ENCODE results near the gene TMPRSS11D.

DNA sequence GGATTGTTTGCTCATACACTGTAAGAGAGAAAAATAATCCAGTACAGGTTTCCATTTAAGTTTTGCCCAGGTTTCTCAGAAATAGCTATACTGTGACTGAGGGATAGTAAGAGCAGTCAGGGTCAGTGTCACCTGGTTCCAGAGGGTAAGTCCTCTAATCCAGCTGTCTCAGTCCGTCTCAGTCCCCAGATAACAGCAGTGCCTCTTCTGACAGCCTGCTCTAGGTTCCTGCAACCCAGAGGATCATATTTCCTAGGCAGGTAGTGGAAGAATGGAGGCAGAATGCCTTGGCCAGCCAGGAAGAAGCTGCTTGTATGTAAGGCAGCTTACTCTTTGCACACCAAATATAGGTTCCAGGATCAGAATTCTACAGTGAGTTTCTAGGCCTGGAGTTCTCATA is 107.1 kb downstream of the TMPRSS11D start:
- TF ChIP-seq, protein P1, sequence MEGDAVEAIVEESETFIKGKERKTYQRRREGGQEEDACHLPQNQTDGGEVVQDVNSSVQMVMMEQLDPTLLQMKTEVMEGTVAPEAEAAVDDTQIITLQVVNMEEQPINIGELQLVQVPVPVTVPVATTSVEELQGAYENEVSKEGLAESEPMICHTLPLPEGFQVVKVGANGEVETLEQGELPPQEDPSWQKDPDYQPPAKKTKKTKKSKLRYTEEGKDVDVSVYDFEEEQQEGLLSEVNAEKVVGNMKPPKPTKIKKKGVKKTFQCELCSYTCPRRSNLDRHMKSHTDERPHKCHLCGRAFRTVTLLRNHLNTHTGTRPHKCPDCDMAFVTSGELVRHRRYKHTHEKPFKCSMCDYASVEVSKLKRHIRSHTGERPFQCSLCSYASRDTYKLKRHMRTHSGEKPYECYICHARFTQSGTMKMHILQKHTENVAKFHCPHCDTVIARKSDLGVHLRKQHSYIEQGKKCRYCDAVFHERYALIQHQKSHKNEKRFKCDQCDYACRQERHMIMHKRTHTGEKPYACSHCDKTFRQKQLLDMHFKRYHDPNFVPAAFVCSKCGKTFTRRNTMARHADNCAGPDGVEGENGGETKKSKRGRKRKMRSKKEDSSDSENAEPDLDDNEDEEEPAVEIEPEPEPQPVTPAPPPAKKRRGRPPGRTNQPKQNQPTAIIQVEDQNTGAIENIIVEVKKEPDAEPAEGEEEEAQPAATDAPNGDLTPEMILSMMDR (CRISPR knock-in tag; IDR thresholded peaks at IDR 0.05): no peak
- no peak for TF ChIP-seq KAT2B (IDR thresholded peaks at IDR 0.05; ENCODE audit: borderline replicate concordance, low read depth, low read length)
